ENCODE data around the gene LOXL1.
"Not testable (repeated sequence)": the region's sequence is repeated elsewhere in the genome, so short reads cannot be mapped to it uniquely, and the experiment has no call there.

LOXL1 gene

DNA sequence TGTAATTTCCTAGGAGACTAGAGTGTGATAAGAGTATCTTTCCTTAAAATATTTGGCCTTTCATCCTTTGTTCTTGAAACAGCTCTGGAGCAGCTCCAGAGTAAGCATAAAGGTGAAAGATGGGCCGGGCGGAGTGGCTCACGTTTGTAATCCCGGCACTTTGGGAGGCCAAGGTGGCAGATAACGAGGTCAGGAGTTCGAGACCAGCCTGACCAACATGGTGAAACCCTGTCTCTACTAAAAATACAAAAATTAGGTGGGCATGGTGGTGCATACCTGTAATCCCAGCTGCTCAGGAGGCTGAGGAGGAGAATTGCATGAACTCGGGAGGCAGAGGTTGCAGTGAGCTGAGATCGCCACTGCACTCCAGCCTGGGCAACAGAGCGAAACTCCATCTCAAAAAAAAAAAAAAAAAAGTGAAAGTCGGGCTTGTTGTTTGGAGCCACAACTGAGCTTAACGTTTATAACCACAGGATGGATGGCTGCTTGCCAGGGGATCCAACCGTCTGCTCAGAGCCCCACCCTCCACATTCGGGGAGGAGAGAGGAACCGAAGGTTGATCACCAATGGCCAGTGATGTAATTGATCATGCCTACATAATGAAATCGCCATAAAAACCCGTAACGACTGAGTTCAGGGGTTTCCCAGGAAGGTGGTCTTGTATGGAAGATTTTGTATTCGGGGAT lies 49.3 kb downstream of the LOXL1 start:
- not testable (repeated sequence) for DNase-seq (ENCODE audit: low read depth, low spot score)

DNA sequence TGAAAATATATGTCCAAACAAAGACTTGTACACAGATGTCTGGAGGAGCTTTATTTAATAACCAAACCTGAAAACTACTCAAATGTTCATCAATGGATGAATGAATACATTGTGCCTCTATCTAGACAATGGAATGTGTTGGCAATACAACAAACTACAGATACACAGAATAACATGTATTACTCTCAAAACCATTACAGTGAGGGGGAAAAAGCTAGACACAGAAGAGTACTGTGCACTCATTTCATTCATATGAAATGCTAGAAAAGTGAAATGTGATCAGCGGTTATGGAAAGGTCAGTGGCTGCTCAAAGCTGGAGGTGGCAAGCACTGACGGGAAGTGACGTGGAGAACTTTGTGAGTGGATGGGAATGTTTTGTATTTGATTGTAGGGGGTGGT lies 52.6 kb downstream of the LOXL1 start:
- DNase-seq (ENCODE audit: low read depth, low spot score), result no peak

DNA sequence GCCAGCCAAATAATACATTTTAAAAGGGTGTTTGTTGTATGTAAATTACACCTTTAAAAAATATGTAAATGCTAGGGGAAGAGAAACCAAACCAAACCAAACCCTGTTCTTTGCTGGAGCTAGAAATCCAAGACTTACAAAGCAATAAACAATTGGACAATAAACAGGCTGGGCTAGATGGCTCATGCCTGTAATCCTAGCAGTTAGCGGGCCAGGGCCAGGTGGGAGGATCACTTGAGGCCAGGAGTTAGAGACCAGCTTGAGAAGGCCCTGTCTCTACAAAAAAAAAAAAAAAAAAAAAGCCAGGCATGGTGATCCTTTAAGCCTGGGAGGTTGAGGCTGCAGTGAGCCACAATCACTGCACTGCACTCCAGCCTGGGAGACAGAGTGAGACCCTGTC lies 53.4 kb downstream of the LOXL1 start:
- DNase-seq (ENCODE audit: low read depth, low spot score), result no peak

DNA sequence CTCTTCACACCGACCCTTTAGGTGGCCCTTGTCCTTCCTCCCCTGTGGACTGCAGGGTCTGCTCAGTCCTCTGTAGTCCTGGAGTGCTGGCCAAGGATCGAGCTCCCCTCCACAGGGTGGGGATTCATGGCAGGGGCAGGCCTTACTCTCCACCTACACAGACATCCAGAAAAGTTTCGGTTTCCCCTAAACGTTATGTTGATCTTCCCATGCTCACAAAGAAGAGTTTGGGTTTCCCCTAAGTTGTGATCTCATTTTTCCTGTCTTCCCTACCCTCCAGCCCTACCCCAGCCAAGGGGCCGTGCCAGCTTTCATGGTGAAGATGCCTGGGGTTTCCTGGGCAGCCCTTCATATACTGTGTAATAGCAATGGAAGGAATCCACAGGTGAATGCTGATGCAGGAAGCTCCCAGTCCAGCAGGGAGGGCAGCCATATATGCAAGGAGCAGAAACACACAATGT lies 55.5 kb downstream of the LOXL1 start:
- no peak for DNase-seq (ENCODE audit: low read depth, low spot score)

DNA sequence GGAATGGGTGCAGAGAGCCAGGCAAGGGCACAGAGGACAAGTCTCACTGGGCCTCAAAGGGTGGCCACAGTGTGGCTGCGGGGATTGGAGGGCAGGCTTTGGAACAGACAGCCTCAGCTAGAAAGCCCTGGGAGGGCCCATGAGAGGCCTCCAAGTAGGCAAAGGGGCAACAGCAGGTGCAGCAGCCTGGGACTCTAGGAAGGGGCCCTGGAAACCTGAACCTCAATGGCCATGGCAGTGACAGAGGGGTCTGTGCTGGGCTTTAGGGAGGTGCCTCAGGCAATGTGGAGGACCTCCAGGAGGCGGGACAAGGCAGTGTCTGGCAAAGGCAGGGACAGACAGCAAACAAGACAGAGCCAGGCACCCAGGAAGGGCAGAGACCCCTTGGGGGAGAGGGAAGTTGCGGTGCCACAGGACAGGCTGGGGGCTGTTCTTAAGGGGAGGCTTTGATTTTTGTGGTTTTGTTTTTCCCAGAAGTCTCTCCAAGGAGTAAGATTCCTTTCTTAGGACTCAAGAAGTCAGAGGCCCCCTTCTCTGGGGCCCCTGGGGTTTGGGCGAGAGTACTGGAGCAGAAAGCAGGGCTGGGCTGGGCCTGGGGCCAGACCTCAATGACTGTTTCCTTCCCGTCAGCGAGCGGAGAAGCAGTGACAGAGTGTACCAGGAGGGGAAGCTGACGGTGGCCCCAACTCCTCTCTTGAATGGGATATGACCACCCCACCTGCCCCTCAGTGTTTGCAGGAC lies 56.1 kb downstream of the LOXL1 start:
- peak; percentile 76 for DNase-seq (ENCODE audit: low read depth, low spot score)

DNA sequence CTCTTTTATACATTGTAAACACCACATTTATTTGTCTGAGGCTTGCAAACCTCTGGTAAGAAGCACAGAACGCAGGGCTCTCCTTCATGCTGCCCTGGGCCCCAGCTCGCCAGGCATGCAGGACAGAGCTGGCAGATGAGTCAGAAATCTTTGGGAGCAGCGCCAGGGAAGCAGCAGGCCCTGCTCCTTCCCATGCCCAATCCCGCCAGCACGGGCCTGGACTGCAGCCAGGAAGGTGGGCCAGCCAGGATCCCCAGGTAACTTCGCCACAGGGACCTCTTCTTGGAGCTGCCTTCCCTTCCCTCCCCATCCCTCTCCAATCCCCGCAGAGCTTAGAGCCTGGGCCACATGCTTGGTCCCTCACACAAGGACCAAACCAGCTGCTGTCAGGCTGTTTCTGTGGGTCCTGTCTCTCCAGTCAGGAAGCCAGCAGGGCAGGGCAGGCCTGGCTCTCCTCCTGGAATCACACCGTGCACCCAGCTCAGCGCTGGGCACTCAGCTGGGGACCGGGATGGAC lies 57.0 kb downstream of the LOXL1 start:
- DNase-seq (ENCODE audit: low read depth, low spot score), result no peak

DNA sequence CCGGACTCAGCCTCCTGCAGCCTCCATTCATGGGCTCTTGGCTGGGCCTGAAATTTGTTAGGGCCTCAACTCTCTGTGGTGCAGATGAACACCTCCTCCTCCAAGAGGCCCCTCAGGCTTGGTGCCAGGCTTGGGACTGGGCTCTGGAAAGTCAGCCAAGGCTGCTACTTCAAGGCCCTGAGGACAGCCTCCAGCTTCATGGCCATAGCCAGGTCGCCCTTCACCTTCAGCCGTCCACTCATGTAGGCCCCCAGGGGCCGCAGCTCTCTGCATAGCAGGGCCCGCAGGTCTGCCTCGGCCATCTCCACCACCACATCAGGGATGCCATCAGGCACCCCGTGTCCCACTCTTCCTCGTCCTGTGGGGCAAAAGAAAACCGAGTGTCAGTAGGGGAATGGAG lies 57.5 kb downstream of the LOXL1 start:
- no peak for DNase-seq (ENCODE audit: low read depth, low spot score)

DNA sequence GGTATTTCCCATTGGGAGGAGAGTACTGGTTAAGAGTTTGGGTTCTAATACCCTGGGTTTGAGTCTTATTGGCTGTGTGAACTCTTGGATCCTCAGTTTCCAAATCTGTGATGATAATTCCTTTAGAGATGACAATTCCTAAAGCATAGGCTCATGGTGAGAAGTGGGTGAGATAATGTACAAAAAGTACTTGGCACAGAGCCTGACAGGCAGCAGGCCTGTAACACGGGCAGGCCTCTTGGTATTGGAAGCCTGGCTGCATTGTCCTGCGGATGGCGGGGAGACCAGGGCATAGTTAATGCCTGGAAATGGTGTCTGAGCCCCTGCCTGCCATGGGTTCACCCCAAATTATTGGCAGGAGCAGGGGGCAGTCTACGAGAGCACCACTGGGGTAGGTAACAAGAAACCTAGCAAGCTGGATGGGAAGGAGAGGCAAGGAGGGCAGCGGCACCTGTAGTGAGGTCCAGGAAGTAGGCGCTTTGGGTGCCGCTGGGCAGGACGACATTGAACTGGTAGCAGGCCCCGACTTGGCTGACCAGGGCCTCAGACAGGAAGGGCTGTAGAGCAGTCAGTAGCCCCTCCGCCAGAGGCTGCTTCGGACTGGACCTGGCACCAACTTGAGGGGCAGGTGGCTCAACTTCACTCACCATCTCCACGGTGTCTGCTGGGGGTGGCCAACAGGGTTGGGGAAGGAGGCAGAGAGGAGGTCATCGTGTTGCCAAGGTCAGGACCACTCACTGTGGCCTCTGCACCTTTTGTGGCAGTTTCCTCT lies 58.1 kb downstream of the LOXL1 start:
- DNase-seq (ENCODE audit: low read depth, low spot score), result no peak

DNA sequence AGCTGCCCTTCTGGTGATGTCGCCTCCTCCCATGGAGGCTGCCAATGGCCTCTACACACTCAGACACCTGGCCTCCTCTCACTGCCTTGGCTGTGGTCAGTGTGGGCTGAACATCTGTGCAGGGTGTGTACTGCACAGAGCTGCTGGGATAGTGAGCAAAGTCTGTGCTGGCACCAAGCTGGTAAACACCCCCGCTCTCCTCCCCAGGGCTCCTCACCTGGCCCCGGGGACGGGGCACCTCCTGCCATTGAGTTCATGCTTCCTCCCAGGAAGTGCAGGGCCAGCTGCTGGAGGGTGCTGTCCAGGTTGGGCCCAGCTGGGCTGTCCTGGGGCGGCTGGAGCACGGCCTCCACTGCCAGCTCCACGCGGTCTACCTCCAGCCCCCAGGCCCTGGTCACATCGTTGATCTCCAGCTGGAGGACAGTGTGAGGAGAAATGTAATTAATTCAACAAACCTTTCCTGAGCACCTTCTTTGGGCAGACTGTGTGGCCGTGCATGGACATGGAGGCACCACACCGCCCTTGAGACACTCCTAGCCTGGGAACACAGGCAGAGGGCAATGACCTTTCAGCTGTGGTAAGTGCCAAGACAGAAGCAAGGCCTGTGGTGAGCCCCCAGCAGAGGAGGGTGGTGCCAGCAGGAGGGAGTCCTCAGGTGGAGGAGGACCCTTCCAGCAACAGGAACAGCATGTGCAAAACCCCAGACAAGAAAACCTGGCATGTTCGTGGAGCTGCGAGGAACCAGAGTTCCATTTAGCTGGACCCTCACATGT lies 59.0 kb downstream of the LOXL1 start:
- DNase-seq (ENCODE audit: low read depth, low spot score), result no peak

DNA sequence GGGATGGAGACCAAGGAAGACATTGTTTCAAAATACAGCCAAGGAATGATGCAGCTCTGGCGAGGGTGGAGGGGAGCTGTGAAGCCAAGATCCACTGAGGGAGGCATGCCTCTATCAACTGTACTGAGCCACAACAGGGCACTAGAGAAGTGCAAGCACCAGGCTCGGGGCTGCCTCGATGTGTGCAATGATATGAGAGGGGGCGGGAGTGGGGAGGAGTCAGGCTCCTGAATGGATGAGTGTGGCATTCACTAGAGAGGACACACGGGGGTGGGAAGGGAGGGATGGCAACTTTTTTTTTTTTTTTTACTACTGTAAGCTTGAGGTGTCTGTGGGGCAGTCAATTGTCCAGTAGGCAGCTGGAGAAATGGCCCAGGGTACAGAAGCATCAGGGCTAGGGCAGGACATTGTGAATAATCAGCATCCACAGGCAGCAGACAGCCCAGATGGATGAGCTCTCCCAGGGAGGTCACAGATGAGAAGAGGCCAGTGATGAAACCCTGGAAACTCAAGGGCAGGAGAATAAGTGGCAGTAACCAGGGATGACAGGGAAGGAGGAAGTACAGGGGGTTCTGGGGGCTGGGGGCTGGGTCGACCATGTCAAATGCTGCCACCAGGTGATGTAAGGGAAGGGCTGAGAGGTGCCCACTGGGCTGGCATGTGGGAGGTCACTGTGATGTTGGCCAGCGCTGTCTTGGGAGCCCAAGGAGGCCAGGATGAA lies 60.0 kb downstream of the LOXL1 start:
- no peak for DNase-seq (ENCODE audit: low read depth, low spot score)

DNA sequence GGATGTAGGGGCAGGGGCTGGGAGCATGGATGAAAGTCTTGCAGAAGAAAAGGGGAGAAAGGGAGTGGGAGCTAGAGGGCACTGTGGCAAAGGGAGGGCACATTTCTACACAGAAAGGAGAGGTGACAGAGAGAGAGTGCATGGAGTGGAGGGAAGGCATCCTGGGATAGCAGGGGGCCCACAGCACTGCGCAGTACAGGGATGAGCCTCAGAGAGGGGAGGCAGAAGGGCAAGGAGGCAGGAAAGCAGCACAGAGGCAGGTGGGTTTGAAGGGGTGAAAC lies 60.5 kb downstream of the LOXL1 start:
- DNase-seq (ENCODE audit: low read depth, low spot score), result no peak

DNA sequence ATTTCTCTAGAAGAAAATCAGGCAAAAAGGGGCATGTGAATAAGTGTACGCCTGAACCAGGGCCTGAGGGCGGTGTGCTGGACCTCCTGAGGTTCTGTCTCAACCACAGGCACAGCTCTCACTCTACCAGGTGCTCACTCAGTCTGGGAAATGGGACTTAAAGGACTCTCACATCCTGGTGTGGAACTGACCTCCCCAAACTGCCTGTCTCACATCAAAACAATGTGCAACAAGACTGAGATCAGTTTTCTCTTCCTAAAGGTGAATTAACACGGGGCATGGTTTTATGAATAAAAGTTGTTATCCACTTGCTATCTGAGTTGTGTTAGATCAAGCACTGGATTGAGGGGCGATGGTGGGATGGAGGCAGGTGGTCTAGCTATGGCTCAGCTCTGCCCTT lies 61.0 kb downstream of the LOXL1 start:
- no peak for DNase-seq (ENCODE audit: low read depth, low spot score)

DNA sequence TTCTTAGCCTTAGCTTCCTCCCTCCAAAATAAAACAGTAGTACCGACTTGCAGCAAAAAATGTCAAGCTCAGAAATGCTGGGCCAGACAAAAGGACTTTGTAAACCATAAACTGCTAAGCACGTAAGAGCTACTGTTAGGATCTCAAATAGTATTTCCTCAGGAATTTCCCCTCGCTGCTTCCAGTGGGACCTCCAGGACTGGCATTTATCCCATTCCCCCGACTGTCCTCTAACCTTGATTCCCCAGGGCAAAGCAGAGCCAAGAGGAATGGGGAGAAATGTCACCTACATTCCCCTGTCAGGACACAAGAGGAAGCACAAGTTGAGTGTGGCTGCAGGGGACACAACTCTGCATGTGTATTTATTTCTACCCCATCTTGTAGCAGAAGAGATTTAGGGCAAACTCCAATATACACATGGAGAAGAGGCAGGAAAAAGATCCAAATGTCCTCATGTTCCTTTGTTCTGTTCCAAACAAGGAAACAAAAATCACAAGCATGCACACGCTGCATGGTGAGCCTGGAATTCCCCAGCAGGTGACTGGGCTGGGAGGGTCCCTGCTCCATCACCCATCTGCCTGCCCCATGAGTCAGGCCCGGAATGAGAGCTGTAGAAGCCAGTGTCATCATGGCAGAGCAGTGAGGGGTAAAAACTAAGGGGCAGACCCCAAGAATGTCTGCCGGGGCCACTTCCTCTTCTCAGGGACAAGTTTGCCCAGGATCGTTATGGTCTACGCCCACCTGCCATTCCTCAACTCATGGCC lies 61.6 kb downstream of the LOXL1 start:
- DNase-seq (ENCODE audit: low read depth, low spot score), result no peak

DNA sequence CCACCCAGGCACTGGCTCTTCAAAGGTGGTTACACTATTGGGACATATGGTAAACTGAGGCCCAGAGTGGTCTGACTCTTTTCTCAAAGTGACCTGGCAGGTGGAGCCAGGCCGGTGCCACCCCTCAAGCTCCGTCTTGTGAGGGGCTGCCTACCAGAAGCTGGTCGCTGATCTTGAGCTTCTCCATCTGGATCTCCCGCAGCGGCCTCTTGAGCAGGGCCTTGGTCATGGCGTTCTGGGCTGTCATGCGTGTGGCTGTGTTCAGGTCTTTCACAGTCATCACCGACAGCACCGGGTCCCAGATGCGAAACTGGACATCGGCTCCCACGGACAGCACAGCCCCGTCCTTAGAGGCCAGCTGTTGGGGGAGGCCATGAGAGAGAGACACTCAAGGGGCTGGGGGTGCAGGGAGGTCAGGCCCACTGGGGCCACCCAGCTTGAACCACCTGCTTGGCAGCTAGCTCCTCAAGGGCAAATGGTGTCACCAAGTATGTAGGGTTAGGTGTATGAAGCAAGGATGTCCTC lies 62.2 kb downstream of the LOXL1 start:
- DNase-seq (ENCODE audit: low read depth, low spot score), result no peak

DNA sequence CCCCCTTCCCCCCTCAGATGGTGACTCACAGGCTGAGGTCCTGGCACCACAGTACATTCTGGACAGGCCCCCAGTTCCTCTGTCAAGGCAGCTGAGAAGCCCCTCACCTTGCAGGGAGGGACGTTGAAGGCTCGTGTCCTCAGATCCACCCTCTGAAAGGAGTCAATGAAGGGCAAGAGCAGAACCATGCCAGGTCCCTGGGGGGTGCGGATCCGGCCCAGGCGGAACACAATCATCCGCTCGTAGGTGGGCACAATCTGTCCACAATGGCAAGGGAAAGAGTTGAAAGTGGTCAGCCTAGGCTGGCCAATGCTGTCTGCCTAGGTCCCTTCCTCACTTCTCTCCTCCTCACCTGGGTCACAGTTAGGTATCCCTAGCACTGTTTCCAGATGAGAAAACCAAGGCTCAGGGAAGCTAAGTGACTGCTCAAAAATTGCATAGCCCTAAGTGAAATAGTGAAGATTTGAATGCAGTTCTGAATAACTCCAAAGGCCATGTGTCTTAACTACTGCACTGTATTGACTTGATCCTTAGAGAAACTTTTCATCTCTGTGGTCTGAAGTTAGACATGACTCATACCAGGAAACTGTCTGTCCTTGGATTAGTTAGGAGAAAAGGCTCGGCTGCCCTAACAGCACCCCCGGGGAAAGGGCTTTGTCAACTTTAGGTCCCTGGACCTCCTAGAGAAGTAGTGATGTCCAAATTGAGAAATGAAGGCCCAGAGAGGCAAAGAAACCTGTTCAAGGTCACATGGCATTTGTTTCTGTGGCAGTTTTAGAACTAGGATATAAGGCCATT lies 62.9 kb downstream of the LOXL1 start:
- no peak for DNase-seq (ENCODE audit: low read depth, low spot score)

DNA sequence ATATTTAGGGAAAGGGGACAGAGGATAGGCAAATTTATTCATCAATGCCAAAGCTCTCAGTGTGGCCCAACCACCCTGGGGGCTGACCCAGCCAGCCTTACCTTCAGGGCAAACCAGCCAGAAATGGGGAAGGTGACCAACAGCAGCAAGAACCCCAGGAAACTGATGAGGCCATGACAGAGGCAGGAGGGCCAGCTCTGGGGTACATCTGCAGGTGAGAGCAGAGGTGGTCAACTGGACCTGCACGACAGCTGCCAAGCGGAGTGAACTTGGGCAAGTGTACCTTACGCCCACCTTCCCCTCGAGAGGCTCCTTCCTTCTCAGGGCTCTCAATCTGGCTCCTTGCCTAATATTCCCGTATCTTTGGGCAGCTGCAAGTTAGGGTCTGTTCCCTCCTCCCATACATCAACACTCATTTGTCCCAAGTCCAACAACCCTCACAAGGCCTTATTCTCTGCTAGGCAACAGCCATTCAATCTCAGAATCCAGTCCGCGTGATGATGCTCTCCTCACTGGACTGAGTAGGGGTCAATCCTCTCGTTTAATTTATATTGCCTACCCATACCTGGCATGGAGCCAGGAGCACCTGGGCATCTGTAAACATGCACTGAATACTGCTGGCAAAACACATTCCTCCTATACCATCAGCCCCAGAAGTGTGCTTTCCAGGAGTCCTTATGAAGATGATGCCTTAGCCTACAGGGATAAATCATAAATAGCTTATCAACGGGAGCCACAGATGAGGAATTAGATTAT lies 64.2 kb downstream of the LOXL1 start:
- DNase-seq (ENCODE audit: low read depth, low spot score), result no peak

DNA sequence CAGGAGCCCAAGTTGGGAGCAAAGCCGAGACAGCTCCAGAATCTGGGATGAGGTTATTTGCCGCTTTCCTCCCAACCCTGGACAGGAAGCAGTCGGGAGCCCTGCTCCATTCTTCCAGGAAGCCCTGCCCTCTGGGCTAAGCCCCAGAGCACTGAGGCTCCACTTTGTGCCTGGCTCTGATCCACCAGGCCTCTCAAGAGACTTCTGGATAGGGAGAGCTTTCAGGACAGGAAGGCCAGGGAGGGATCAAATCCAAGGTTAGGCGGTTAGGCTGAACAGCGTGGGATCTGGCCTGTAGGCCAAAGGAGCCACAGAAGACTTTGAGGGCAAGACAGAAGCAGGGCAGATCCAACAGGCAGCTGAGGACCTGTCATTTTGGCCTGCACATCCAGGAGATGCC lies 65.0 kb downstream of the LOXL1 start:
- DNase-seq (ENCODE audit: low read depth, low spot score), result no peak

DNA sequence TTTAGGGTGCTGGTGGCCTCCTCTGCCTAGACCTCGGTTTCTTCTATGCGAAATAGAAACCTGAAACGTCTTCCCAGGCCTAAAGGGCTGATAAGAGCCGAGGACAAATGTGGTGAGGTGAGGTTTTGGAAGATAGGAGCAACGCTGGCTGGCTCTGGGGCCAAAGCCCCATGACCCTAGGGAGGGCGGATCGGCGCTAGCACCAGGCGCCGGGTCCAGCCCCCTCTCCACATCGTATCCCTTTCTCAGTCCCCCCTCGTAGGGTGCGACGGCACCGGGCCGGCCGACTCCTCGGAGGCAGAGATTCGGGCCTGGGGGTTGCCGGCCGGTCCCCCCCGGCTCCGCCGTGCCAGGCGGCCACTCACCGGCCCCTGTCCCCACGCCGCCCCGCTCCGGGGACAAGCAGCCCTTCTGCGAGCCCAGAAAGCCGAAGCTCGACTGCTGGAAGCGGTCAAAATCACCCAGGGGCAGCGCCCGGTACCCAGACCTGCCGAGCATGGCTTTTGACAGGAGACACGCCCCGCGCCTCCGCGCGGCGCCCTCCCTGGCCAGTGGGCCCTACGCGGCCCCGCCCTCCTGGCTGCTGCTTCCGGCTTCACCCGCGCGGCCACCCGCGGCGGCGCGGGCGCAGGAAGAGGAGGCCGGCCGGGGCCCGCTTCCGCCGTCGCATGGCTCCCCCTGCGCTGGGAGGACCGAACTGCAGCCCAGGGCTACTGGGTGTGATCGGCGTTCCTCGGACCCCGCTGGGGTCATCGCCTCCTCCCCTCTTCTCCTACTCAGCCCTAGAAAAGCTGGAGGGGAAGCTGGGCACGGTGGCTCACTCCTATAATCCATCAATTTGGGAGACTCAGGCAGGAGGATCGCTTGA lies 65.7 kb downstream of the LOXL1 start, which contains the start of gene STOML1:
Gene STOML1 (minus strand): TSS at position 570 of the 868 bp plus-strand sequence. CDS start 72 bp downstream, at position 498.
- DNase-seq (ENCODE audit: low read depth, low spot score), result peak; percentile 80
